Lung (tissue), 16 donors: ENCODE results near the gene DCAF4L1. TPM values are rescaled to one million over a fixed set of nuclear protein-coding genes. Genes with fewer than 3 reads are reported as not detected.

Experiments used
- ATAC-seq: fragments of 200-7000 bp; cut with Tn5 transposase; one replicate; pipeline ENCODE4 v1.9.1; 2020; ENCODE audit warnings: moderate number of reproducible peaks; ENCODE audit not compliant: insufficient read depth, low FRiP score
- DNase-seq, 3 donors: peaks; one replicate each; pipeline ENCODE4 v3.0.0-alpha.2; 2013 to 2017
- H3K27ac ChIP-seq, 2 donors: one replicate each; pipeline ENCODE4 v1.5.1; 2013; ENCODE audit warnings: mild to moderate bottlenecking in 2 of 2, moderate library complexity in 2 of 2, control low read depth in 1 of 2, inconsistent platforms in 1 of 2, low read depth in 1 of 2, low read length in 1 of 2
- H3K27me3 ChIP-seq, 3 donors: one replicate each; pipeline ENCODE4 v1.5.1; 2013; ENCODE audit warnings: low read length in 2 of 3; ENCODE audit not compliant: control insufficient read depth in 3 of 3, insufficient read depth in 3 of 3
- H3K36me3 ChIP-seq, 4 donors: one replicate each; pipeline ENCODE4 v1.5.1; 2013; ENCODE audit warnings: low read length in 4 of 4, mild to moderate bottlenecking in 1 of 4, moderate library complexity in 1 of 4; ENCODE audit not compliant: control insufficient read depth in 4 of 4, insufficient read depth in 4 of 4
- H3K4me1 ChIP-seq, 5 donors: one replicate each; pipeline ENCODE4 v1.5.1; 2013; ENCODE audit warnings: low read length in 5 of 5, mild to moderate bottlenecking in 2 of 5, moderate library complexity in 1 of 5; ENCODE audit not compliant: control insufficient read depth in 5 of 5, insufficient read depth in 5 of 5
- H3K4me3 ChIP-seq: one replicate; pipeline ENCODE4 v1.5.1; 2013; ENCODE audit warnings: mild to moderate bottlenecking, control low read depth, moderate library complexity
- H3K9ac ChIP-seq, 2 donors: one replicate each; pipeline ENCODE4 v1.5.1; 2013; ENCODE audit warnings: low read length in 2 of 2, control low read depth in 1 of 2; ENCODE audit not compliant: insufficient read depth in 1 of 2
- H3K9me3 ChIP-seq, 4 donors: one replicate each; pipeline ENCODE4 v1.5.1; 2013; ENCODE audit warnings: low read length in 3 of 4, mild to moderate bottlenecking in 1 of 4, moderate library complexity in 1 of 4; ENCODE audit not compliant: control insufficient read depth in 4 of 4, insufficient read depth in 3 of 4
- CTCF ChIP-seq: IDR thresholded peaks from 2 replicates; pipeline ENCODE4 v1.5.1; 2012; ENCODE audit warnings: mild to moderate bottlenecking; ENCODE audit errors: control extremely low read depth, extremely low read depth
- WGBS, 2 donors: extraction: QIAGEN DNeasy Blood & Tissue Kit; methylation state at CpG; one replicate each; pipeline ENCODE4 v1.1.7; 2013; 5-methylcytosine and 5-hydroxymethylcytosine counted together
- long read RNA-seq, 5 donors: transcript quantifications; one replicate each; lab custom pipeline, GENCODE V29; 2026
- polyA plus RNA-seq, 2 donors: library from polyadenylated mRNA; stranded (reverse); fragments of 200-250 nt; gene quantifications; one replicate each; pipeline ENCODE4 v1.2.1, GENCODE V29; 2013
- total RNA-seq, 2 donors: library from RNA; depleted of rRNA in 1 of 2; stranded (reverse); fragments of >200 nt in 1 of 2; gene quantifications; one replicate each; pipeline ENCODE4 v1.2.1, GENCODE V29; 2014 to 2021
- donor health status: control.
- donor health status: control.
- donor health status: Bipolar disorder and iron deficiency.
- donor health status: healthy.
- donor health status: DM: yes; HTN: yes; CAD: no.

Gene DCAF4L1
- under 1 TPM; 0.11 to 0.43 TPM for total RNA-seq
- under 1 TPM; 0.14 to 0.30 TPM for polyA plus RNA-seq
- long read RNA-seq, donor 1 = 0 reads
- long read RNA-seq, donor 2, full-length matches to known transcripts = 1 of 1 reads
- long read RNA-seq, donor 2, partial matches to known transcripts = 0 of 1 reads
- long read RNA-seq, donor 2, other reads (novel, unspliced or antisense) = 0 of 1 reads
- long read RNA-seq, donor 3, full-length matches to known transcripts = 1 of 1 reads
- long read RNA-seq, donor 3, partial matches to known transcripts = 0 of 1 reads
- long read RNA-seq, donor 3, other reads (novel, unspliced or antisense) = 0 of 1 reads
- long read RNA-seq, donor 4 = 0 reads
- long read RNA-seq, donor 5, full-length matches to known transcripts = 3 of 3 reads
- long read RNA-seq, donor 5, partial matches to known transcripts = 0 of 3 reads
- long read RNA-seq, donor 5, other reads (novel, unspliced or antisense) = 0 of 3 reads

- no peaks in the 10 kb centered on the region for H3K9me3 ChIP-seq
- no peak for DNase-seq
- H3K27me3 ChIP-seq = no peaks in the 10 kb centered on the region
- H3K27ac ChIP-seq = no peak within 1 kb of the TSS
- TF ChIP-seq CTCF = no peak
- 54 to 68% methylated on average over 12 of the region's 12 CpGs for WGBS, 2 donors
- H3K9ac ChIP-seq = no peak within 1 kb of the TSS
- H3K4me1 ChIP-seq = no peaks in the 10 kb centered on the region
- no peak for ATAC-seq
- H3K4me3 ChIP-seq = no peak within 1 kb of the TSS
- no peaks in the 10 kb centered on the region for H3K36me3 ChIP-seq
Observed at GRCh38 chr4:41981456-41981855, at the start of gene DCAF4L1. Gene DCAF4L1 (plus strand): TSS chr4:41981756. CDS start chr4:41981793, 37 bp downstream.

- Histone ChIP-seq H3K9ac (no peak overlapping the region), H3K9me3 (no peaks in the 10 kb centered on the region), H3K36me3 (peaks cover 0 to 6% (median 0%) of the 10 kb centered on the region in 4 donors), H3K27ac (no peak overlapping the region), H3K4me3 (no peak overlapping the region), H3K27me3 (peaks cover 0 to 5% (median 2%) of the 10 kb centered on the region in 3 donors), H3K4me1 (peaks cover 5 to 12% (median 7%) of the 10 kb centered on the region in 5 donors)
- TF ChIP-seq CTCF = no peak
- DNase-seq = no peak
- ATAC-seq = no peak
- WGBS, 2 donors = 70 to 72% methylated on average over 3 of the region's 3 CpGs
Observed at GRCh38 chr4:41932988-41933387, 48.6 kb upstream of the DCAF4L1 start.

- WGBS, 2 donors = 87 to 89% methylated on average over 10 of the region's 10 CpGs
- H3K4me3 ChIP-seq = no peak overlapping the region
- ATAC-seq (no peak), DNase-seq (no peak)
- H3K27me3 ChIP-seq = peaks cover 0 to 5% (median 2%) of the 10 kb centered on the region in 3 donors
- H3K36me3 ChIP-seq = peaks cover 0 to 11% (median 2%) of the 10 kb centered on the region in 4 donors
- H3K9me3 ChIP-seq = no peaks in the 10 kb centered on the region
- H3K27ac ChIP-seq = peak overlapping the region in 1 of 2 donors; percentile 76
- peaks cover 5 to 12% (median 7%) of the 10 kb centered on the region in 5 donors for H3K4me1 ChIP-seq
- H3K9ac ChIP-seq = no peak overlapping the region
- no peak for TF ChIP-seq CTCF
Observed at GRCh38 chr4:41933997-41934503, 47.5 kb upstream of the DCAF4L1 start.
